GM12874 (cell line): Measurements from ENCODE around the gene FOXE1.
A peak's percentile ranks its signal among the peaks of the same experiment; 100 is the strongest.

Experiments used
- TF ChIP-seq, protein P1 (sequence below): IDR thresholded peaks from 2 replicates; pipeline ENCODE4 v1.5.1; 2011; ENCODE audit warnings: low read depth, mild to moderate bottlenecking, control low read depth, low read length, moderate library complexity; ENCODE audit not compliant: insufficient read depth

Gene FOXE1

DNA sequence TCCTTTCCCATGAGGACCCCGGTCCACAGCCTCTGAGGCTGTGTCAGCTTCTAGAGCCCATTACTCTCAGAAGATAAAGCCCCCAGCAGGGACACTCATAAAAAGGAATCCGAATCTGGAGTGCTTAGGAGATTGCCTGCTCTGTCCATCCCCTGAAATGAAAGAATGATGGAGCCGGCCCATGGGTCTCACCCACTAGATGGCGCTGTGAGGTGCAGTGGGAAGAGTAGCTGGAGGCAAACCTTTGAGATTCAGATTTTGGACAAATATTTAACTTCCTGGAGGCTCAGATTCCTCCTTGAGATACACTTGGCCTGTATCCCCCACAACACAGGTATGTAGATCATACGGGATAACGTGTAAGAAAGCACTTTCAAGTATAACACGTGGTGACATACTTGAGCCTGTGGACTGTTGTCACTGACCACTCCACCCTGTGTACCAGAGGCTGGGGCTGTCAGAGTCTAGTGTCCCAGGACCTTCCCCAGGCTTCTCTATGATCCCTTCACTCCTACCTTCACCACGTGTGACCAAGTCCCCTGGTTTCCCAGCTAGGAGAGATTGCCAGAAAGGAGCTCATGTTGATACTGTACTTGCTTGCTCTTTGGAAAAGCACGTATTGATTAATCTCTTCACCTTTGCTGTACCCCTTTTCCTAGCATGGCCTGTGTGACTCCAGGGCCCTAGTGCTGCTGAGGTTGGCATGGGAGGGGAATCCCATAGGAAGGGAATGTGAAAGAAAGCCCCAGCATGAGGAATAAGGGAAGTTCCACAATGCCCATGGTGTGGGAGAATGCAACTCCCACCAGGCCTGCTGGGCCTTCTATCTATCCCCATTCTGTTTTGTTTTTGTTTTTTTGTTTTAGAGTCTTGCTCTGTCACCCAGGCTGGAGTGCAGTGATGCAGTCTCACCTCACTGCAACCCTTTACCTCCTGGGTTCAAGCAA lies 37.2 kb downstream of the FOXE1 start:
- TF ChIP-seq, protein P1, sequence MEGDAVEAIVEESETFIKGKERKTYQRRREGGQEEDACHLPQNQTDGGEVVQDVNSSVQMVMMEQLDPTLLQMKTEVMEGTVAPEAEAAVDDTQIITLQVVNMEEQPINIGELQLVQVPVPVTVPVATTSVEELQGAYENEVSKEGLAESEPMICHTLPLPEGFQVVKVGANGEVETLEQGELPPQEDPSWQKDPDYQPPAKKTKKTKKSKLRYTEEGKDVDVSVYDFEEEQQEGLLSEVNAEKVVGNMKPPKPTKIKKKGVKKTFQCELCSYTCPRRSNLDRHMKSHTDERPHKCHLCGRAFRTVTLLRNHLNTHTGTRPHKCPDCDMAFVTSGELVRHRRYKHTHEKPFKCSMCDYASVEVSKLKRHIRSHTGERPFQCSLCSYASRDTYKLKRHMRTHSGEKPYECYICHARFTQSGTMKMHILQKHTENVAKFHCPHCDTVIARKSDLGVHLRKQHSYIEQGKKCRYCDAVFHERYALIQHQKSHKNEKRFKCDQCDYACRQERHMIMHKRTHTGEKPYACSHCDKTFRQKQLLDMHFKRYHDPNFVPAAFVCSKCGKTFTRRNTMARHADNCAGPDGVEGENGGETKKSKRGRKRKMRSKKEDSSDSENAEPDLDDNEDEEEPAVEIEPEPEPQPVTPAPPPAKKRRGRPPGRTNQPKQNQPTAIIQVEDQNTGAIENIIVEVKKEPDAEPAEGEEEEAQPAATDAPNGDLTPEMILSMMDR: peak; percentile 80

GRCh38 chr9:97891736-97892135 lies 38.7 kb downstream of the FOXE1 start:
- TF ChIP-seq, protein P1: no peak

DNA sequence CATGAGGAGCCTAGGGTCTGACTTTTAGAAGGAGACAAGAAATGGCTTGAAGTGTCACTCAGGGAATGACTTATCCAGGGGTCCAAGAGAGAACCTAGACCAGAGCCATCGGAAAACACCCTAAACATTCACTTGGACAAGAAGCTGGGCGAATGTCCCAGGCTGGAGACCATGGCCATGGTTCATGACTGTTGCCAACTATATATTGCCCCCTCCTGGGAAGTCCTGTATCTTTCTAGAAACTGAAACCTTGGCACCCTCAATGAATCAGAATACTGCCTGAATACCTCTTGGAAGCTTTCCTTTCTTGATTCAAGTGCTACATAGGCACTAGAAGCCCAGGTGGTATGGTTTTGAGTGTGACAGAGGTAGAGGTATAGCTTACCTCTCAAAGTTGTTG lies 39.4 kb downstream of the FOXE1 start:
- TF ChIP-seq, protein P1: no peak

- TF ChIP-seq, protein P1: no peak
These were observed 42.2 kb downstream of the FOXE1 start for GRCh38 chr9:97895211-97895610.

DNA sequence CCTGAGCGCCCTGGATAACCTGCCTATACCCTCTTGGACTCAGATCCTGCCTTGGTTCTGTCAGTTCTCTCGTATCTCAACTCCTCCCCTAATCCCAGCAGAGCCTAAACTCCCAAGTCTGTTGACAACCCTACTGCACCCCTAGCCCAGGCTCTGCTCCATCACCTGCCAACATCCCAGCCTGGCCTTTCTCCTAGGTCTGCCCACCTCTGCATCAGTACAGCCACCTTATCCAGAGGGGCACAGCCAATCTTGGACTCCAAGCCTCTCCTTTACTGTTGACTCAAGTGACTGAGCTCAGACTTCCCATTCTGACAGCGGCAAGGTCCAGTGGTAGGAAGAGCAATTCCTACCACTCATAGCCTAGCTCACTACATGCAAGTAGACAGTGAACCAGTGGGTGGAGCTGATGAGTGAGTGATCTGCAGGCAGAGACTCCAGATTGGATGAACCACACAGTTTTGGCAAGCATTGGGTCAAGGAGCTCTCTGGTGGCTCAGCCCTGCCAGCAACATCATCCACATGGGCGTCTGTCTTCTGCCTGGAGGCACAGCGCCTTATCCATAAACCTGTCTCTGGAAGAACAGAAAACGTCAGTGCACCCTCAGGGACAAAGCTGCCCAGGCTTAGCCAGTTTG lies 42.8 kb downstream of the FOXE1 start:
- TF ChIP-seq, protein P1: peak; percentile 29; the same call in 1 of the 2 replicates

- TF ChIP-seq, protein P1: no peak
These were observed 47.2 kb downstream of the FOXE1 start for GRCh38 chr9:97900103-97900737.
